NCI-H460 (cell line): Measurements from ENCODE around the gene SLC25A51. TPM values are rescaled to one million over a fixed set of nuclear protein-coding genes. Genes with fewer than 3 reads are reported as not detected.
A peak's percentile ranks its signal among the peaks of the same experiment; 100 is the strongest.
"Not testable (repeated sequence)": the region's sequence is repeated elsewhere in the genome, so short reads cannot be mapped to it uniquely, and the experiment has no call there.

Experiments used
- DNase-seq: peaks from one replicate; pipeline ENCODE4 v3.0.0-alpha.2; 2016; ENCODE audit warnings: low read depth; ENCODE audit errors: extremely low read depth
- total RNA-seq: library from RNA; depleted of rRNA; stranded (reverse); fragments of >200 nt; shearing (Covaris generic); gene quantifications from 2 replicates; pipeline ENCODE4 v1.2.3, GENCODE V29; 2014

Gene SLC25A51
- total RNA-seq, 1 experiment from 2014 or later = 33.0 TPM

DNA sequence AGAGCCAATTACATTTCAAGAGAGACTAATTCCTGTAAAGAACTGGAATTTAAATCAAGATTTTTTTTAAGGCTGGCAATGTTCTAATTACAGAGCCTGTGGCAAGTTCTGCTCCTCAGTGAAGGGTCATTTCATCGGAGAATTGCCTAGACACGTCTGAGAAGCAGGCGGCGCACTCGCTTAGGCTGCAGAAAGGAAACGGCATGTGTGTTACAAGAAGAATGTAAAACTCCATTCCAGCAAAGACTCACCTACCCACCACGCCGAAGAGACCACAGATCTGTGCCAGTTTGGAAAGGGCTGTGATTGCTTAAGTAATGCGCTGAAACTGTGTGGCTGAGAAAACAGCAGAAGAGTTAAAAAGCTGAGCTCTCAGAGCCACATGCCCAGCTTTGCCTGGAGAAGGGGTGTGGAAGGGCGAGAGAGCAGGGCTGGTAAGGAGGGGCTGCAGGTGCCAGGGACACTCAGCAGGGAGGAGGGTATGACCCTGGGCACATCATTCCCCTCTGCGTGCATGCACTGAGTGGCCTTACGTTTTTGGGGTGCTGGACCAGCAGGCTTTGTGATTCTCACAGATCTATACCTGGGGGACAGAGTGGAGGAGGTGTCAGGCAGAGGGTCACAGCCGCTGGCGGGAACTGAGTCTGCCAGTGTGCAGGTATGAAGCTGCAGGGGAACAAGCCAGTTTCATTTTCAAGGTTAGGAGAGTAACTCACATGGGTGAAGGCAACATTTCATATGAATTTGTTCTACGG, 17.8 kb upstream of the SLC25A51 start:
- no peak for DNase-seq

GRCh38 chr9:37921168-37921510, 17.2 kb upstream of the SLC25A51 start:
- DNase-seq = no peak

DNA sequence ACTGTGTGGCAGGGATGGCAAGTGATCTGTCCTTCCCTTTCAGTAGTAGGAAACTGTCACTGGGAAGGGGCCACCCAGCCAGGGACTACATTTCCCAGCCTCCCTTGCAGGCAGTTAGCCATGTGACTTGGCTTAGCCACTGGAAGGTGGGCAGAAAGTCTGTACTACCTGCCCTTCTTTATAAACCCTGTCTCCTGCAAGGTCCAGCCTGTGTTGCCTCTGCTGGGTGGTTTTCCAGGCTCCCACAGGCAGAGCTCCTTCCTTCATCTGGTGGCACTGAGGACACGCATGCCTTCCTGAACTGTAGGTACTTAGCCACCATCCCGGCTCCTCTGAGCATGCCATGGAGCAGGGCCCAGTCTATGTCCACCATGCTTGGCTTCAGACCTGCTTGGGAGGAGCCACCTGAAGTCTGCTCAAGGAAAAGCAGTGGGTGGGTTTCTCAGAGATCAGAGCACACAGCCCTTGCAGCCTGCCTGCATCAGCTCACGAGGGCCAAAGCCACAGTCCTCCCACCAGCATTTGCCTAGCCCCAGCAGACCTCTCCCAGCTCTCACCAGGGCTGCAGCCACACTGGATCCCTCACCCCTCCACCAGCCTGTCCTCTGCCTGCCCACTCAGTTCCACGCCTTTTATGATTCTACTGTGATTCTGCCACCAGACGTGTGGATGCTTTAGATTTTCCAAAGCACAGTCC, 16.7 kb upstream of the SLC25A51 start:
- no peak for DNase-seq

- DNase-seq = no peak
These were observed 16.0 kb upstream of the SLC25A51 start for GRCh38 chr9:37919956-37920335.

GRCh38 chr9:37919246-37919955, 15.5 kb upstream of the SLC25A51 start:
- no peak for DNase-seq

- DNase-seq = no peak
These were observed 14.8 kb upstream of the SLC25A51 start for GRCh38 chr9:37918665-37919170.

DNA sequence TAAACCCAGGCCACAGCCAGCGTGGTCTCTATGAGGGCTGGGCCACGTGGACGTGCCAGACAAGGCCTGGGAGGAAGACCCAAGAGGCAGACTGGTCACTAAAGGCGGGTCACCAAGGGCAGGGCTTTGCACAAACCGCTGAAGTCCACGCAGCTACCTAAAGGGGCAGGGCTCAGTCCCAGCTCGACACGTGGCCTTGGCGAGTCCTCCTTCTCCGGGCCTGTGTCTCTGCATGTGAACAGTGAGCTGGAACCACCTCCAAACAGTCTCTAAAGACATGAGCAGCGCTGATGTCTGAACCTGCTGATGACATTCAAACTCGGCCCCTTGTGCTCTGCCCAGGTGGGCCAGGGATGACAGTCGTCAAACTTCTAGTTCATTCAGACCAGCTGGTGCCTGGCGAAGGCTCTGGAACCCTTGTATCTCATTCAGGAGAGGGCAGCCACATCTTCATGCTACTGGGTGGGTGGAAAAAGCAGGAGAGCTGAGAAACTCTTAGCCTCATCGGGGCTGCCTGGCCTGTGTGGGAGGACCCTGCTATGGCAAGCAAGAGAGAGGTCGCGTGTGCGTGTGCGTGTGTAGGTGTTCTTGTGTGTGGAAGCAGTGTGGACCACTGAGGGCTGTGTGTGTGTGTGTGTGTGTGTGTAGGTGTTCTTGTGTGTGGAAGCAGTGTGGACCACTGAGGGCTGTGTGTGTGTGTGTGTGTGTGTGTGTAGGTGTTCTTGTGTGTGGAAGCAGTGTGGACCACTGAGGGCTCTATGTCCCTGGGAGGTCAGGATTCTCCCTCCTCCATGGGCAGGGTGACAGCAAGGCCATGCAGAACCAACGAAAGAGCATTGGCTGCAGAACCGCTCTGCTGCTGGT, 14.1 kb upstream of the SLC25A51 start:
- DNase-seq = no peak

- DNase-seq = no peak
These were observed 13.4 kb upstream of the SLC25A51 start for GRCh38 chr9:37917313-37917731.

DNA sequence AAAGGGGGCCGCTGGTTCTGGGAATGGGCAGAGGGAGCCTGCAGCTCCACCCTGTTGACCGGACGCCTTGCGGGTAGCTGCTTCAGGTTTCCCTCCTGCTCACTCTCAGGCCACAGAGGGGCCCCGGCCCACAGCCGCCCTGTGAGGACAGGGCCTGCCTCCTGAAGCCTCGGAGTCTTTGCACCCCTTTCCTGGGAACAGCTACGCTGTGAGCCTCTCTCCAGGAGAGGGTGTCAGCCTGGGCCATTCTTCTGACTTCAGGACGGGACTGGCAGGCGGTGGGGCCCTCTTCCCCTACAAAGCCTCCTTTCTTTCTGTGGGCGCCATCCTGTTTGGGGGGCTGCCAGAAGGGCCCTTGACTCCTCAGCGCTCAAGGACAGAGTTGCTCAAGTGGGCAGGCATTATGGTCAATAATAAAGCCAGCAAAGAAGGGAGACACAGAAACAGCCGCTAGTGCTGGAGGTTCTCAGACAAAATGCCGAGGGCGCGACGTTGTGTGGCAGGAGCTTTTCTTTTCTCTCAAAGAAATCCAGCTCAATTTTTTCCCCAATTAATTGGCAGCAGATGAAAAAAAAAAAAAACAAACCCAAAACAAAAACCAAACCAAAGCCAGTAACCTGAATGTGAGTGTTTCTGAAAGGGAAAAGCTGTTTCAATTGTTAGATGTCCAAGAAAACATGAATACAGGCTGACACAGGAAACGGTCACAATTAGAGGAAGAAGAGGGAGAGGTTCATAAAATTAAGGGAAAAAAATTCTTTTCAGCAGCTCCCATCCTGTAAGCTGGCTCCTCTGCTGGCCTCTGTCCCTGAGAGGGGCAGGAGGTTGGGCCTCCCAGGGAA, 12.8 kb upstream of the SLC25A51 start:
- DNase-seq = no peak

DNA sequence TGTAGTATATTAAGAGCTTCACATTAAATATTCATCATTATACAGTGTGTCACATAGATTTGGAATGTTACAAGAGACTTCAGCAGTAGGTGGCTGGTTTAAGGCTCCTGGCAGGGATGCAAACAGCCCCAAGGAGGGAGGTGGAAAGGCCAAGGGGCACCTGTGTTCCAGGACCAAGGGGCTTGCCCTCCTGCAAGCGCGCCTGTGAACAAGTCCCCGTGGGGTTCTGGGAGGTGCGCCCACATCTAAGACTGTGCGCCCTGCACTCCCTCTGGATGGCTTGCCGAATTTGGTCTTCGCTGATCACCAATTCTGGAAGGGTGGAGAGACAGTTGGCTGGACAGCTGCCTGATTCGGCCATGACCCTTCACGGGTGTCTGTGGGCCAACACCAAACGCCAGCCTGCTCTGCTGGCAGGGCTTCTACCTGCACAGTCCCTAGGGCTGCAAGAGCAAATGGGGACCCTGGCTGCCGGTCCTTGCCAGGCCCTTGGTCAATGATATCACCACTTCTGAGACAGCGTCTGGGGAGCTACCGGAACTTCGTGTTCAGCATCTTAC, 12.1 kb upstream of the SLC25A51 start:
- DNase-seq = no peak

- DNase-seq = no peak
These were observed 10.9 kb upstream of the SLC25A51 start for GRCh38 chr9:37914701-37915358.

DNA sequence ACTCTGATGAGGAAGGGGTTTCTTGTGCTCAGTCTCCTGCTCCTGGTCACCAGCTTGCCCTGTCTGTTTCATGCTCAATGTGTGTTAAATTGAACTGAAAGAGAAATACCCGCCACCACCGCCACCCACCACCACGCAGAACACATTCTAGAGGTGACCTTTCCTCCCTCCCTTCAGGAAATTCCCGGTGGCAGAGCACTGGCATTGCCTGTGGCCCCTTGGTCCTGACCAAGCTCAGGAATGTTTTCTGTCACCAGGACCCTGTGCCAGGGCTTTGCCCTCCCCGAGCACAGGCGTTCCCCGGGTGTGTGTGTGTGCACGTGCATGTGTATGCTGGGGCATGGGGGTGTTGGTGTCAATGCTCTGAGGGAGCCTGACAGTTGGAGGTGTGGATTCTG, 10.2 kb upstream of the SLC25A51 start:
- no peak for DNase-seq

DNA sequence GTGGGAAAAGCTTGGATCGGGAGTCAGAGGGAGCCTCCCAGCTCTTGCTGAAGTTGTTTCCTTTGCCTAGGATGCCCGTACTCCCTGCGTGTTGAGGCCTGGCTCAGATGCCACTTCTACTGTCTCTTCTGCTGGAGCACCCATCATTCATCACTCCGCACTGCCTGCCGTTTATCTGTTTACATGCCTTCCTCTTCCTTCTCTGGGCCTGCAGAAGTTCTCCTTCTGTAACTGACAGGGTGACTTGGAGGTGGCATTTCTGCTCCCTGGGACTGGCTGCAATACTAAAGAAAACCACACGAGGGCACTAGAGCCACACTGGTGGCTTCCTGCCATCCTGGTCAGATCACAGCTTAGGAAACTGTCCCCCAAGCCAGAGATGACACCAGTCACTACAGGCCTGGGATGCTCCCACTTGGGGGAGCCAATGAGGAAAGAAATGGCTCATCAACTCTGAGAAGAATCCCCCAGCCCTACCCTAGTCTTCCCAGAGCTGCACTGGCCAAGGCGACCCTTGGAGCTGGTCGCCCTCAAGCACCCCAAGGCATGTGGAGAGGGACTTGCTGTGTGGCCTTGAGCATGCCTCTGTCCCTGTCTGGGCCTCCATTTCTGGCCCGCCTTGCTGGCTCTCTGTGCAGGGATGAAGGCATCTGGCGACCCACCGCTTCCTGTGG, 9.7 kb upstream of the SLC25A51 start:
- peak; percentile 62 for DNase-seq

DNA sequence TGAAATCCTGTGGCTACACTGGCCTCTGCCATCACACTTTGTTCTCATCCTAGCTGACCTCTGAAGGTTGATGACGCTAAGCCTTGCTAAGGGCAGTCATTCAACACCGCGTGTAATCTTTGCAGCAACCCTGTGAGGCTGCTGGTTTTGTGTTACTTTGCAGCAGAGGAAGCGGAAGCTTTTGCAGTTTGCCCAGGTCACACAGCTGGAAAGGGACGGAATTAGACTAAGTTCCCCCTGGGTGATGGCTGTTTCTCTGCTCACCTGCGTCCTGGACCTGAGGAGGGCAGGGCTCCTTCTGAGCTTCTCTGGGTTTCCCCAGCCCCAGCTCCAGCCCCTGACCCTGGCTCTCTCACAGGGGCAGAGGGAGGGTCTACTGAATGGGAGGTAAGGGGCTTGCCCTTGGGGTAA, 7.3 kb upstream of the SLC25A51 start:
- DNase-seq = no peak

DNA sequence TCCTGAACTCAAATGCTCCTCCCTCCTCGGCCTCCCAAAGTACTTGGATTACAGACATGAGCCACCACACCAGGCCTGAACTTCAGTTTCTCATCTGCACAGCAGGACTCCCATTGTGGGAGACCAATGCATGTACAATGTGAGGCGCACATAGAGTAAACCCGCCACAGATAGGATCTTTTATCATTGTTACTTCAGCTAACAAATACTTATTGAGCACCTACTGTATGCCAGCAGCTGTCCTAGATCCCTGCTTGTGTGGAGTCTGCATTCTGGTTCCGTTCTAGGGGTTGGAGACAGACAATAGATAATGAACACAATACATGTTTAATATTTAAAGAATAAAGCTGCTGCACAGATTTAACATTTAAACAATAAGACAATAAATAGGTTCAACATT, 6.3 kb upstream of the SLC25A51 start:
- DNase-seq = no peak

- DNase-seq = not testable (repeated sequence)
These were observed 5.9 kb upstream of the SLC25A51 start for GRCh38 chr9:37909836-37910235.

DNA sequence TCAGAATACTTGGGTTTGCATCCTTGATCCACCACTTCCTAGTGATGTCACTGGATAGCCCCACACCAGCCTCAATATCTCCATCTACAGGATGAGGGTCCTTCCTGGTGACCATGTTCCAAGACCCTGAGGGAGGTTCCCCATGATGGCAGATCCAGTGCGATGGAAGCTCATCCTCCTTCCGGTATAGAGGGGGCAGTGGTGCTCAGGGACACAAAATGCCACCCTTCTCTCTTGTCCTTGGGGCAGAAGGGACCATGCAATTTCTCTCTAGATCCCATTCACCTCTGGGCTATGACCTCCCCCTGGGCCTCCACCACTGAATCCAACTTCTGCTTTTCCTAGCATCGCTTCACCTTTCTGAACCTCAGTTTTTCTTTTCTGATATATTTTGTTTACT, 5.4 kb upstream of the SLC25A51 start:
- no peak for DNase-seq

GRCh38 chr9:37908698-37909186, 4.8 kb upstream of the SLC25A51 start:
- DNase-seq = no peak
